Neutrophil (primary cell): Measurements from ENCODE around the gene VWA5A.

Source experiments
- H3K27ac ChIP-seq: fragments of 200-600 bp; sonication (generic); 2 replicates; pipeline ENCODE4 v1.5.1; 2016; ENCODE audit warnings: mild to moderate bottlenecking, moderate library complexity
- H3K27me3 ChIP-seq: fragments of 200-600 bp; sonication (generic); 2 replicates; pipeline ENCODE4 v1.6.0; 2016; ENCODE audit warnings: mild to moderate bottlenecking
- H3K36me3 ChIP-seq: fragments of 200-600 bp; sonication (generic); 2 replicates; pipeline ENCODE4 v1.5.1; 2017
- H3K4me1 ChIP-seq, 2 experiments: fragments of 200-600 bp in 1 of 2; sonication (generic) in 1 of 2; 1 replicate in 1 of 2; 2 replicates in 1 of 2; pipeline versions ENCODE4 v1.5.1 to v1.6.1; 2013 to 2016; ENCODE audit warnings: low read depth in 1 of 2, low read length in 1 of 2, mild to moderate bottlenecking in 1 of 2, moderate library complexity in 1 of 2; ENCODE audit not compliant: control insufficient read depth in 1 of 2, insufficient read depth in 1 of 2
- H3K4me3 ChIP-seq, 2 experiments: fragments of 200-600 bp in 1 of 2; sonication (generic) in 1 of 2; 1 replicate in 1 of 2; 2 replicates in 1 of 2; pipeline ENCODE4 v1.5.1; 2013 to 2016; ENCODE audit warnings: low read depth in 1 of 2, low read length in 1 of 2, mild to moderate bottlenecking in 1 of 2, moderate library complexity in 1 of 2
- H3K9me3 ChIP-seq: fragments of 200-600 bp; sonication (generic); 2 replicates; pipeline ENCODE4 v1.5.1; 2016
- CTCF ChIP-seq: fragments of 200-600 bp; sonication (generic); IDR thresholded peaks from 2 replicates; pipeline ENCODE4 v1.5.1; 2016; ENCODE audit warnings: antibody characterized with exemption

VWA5A gene

DNA sequence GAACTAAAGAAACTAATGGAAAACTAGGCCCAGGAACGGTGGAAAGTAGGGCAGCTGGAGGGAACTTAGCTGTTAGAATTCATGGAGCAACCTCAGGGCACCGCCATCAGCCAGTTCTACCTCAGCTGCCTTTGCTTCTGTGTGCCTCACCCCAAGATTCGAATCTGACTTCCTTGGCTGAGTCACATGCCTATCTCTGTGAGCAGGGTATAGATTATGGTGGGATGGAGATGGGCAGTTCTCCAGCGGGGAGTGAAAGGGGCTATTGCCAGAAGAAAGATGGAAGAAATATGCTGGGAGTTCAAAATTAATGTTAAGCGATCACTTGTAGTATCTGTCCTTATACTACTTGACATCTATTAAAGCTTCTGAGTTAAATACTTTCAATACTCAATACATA is 18.9 kb upstream of the VWA5A start:
- no peak overlapping the region for H3K27ac ChIP-seq
- TF ChIP-seq CTCF: no peak
- H3K4me3 ChIP-seq: no peak overlapping the region
- H3K9me3 ChIP-seq: no peaks in the 10 kb centered on the region
- no peaks in the 10 kb centered on the region for H3K36me3 ChIP-seq
- H3K27me3 ChIP-seq: no peaks in the 10 kb centered on the region
- H3K4me1 ChIP-seq: no peaks in the 10 kb centered on the region

GRCh38 chr11:124098141-124098540 is 17.1 kb upstream of the VWA5A start:
- H3K4me3 ChIP-seq: no peak overlapping the region
- H3K4me1 ChIP-seq: no peaks in the 10 kb centered on the region
- H3K27ac ChIP-seq: no peak overlapping the region
- no peaks in the 10 kb centered on the region for H3K36me3 ChIP-seq
- TF ChIP-seq CTCF: no peak
- H3K27me3 ChIP-seq: no peaks in the 10 kb centered on the region
- no peaks in the 10 kb centered on the region for H3K9me3 ChIP-seq

DNA sequence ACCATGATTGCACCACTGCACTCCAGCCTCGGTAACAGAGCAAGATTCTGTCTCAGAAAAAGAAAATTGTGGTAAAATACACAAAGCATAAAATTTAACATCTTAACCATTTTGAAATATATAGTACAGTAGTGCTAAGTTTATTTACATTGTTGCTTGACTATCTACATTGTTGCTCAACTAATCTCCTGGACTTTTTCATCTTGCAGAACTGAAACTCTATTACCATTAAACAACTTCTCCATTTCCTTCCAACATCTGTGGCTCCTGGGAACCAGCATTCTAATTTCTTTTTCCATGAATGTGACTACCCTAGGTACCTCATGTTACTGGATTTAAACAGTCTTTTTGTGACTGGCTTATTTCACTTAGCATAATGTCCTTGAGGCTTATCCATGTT is 13.5 kb upstream of the VWA5A start:
- Histone ChIP-seq H3K36me3 (no peaks in the 10 kb centered on the region), H3K27ac (no peak overlapping the region), H3K9me3 (no peaks in the 10 kb centered on the region), H3K4me3 (no peak overlapping the region), H3K27me3 (no peaks in the 10 kb centered on the region), H3K4me1 (no peaks in the 10 kb centered on the region)
- no peak for TF ChIP-seq CTCF

GRCh38 chr11:124108156-124108555 is 7.1 kb upstream of the VWA5A start:
- Histone ChIP-seq H3K9me3 (no peaks in the 10 kb centered on the region), H3K27me3 (no peaks in the 10 kb centered on the region), H3K27ac (no peak overlapping the region), H3K36me3 (no peaks in the 10 kb centered on the region), H3K4me3 (no peak overlapping the region), H3K4me1 (no peaks in the 10 kb centered on the region)
- no peak for TF ChIP-seq CTCF

DNA sequence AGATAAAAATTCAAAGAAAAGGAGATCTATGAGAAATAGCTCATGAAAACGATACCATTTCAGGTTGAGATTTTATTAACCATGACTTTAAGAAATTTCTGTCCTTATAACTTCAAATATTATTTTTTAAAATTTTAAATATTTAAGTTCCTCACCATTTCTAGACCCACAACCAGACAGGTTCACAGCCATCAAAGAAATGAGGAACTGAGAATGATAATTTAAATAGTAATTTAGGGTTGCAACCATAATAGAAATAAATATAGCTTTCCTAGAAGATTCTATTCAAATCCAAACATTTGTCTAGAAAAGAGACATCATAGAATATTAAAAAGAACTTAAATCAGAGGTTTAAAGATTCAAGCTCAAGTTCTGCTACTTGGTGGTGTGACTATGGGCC is 5.9 kb upstream of the VWA5A start:
- H3K27me3 ChIP-seq: no peaks in the 10 kb centered on the region

More for the DNA sequence above, 5.9 kb upstream of the VWA5A start:
- H3K9me3 ChIP-seq: no peaks in the 10 kb centered on the region
- TF ChIP-seq CTCF: no peak
- H3K27ac ChIP-seq: no peak overlapping the region
- no peak overlapping the region for H3K4me3 ChIP-seq
- no peaks in the 10 kb centered on the region for H3K4me1 ChIP-seq
- H3K36me3 ChIP-seq: no peaks in the 10 kb centered on the region
